WTC11 (cell line): ENCODE measurements around the gene METTL23. TPM values are rescaled to one million over a fixed set of nuclear protein-coding genes. Genes with fewer than 3 reads are reported as not detected.

Source experiments
- ATAC-seq: fragments of 200-7000 bp; cut with Tn5 transposase; 2 replicates; pipeline ENCODE4 v1.10.0; 2021; ENCODE audit warnings: mild to moderate bottlenecking, moderate library complexity
- CTCF ChIA-PET: fragments of 300-600 bp; sonication (Branson Sonifier 250); formaldehyde crosslinking; loops from one replicate; lab custom pipeline; 2021; ENCODE audit warnings: antibody characterized with exemption; lab: Charles Lee
- POLR2A ChIA-PET: fragments of 350-600 bp; sonication (Branson Sonifier 250); formaldehyde crosslinking; loops from one replicate; lab custom pipeline; 2021; ENCODE audit warnings: antibody characterized with exemption; lab: Charles Lee
- DNase-seq: peaks from one replicate; pipeline ENCODE4 v3.0.0; 2021; ENCODE audit warnings: low spot score
- H3K27ac Mint-ChIP-seq: 2 replicates; pipeline ENCODE4 v1.8.0; 2021; ENCODE audit warnings: mixed read lengths
- H3K27me3 Mint-ChIP-seq: 2 replicates; pipeline ENCODE4 v1.8.0; 2021; ENCODE audit warnings: low read depth, mild to moderate bottlenecking, moderate library complexity, mixed read lengths
- H3K36me3 Mint-ChIP-seq: 2 replicates; pipeline ENCODE4 v1.8.0; 2021; ENCODE audit warnings: mixed read lengths
- H3K4me1 Mint-ChIP-seq: 2 replicates; pipeline ENCODE4 v1.8.0; 2022; ENCODE audit warnings: mixed read lengths
- H3K4me3 Mint-ChIP-seq: 2 replicates; pipeline ENCODE4 v1.8.0; 2021; ENCODE audit warnings: mild to moderate bottlenecking, moderate library complexity, mixed read lengths
- H3K9me3 Mint-ChIP-seq: 2 replicates; pipeline ENCODE4 v1.8.0; 2021; ENCODE audit warnings: mixed read lengths
- AR ChIP-seq: fragments of 250-450 bp; sonication (Bioruptor Pico); IDR thresholded peaks from 2 replicates; pipeline ENCODE4 v1.9.0; 2021; ENCODE audit warnings: mild to moderate bottlenecking
- CDX4 ChIP-seq: fragments of 250-450 bp; sonication (Bioruptor Pico); IDR thresholded peaks from 2 replicates; pipeline ENCODE4 v1.9.0; 2021; ENCODE audit warnings: moderate library complexity, mild to moderate bottlenecking, inconsistent platforms, borderline replicate concordance
- CREM ChIP-seq: sonication (generic); formaldehyde crosslinking; IDR thresholded peaks from 2 replicates; pipeline ENCODE4 v1.8.1; 2022; ENCODE audit warnings: mild to moderate bottlenecking, missing genetic modification reagents, moderate library complexity
- ESRRA ChIP-seq: sonication (generic); formaldehyde crosslinking; IDR thresholded peaks from 2 replicates; pipeline ENCODE4 v1.8.1; 2022; ENCODE audit warnings: mild to moderate bottlenecking, missing genetic modification reagents, borderline replicate concordance
- ETV6 ChIP-seq: sonication (generic); formaldehyde crosslinking; IDR thresholded peaks from 2 replicates; pipeline ENCODE4 v1.8.1; 2022; ENCODE audit warnings: mild to moderate bottlenecking, missing genetic modification reagents
- GABPB1 ChIP-seq: sonication (generic); formaldehyde crosslinking; IDR thresholded peaks from 2 replicates; pipeline ENCODE4 v1.8.1; 2023; ENCODE audit warnings: mild to moderate bottlenecking, missing genetic modification reagents
- GTF2I ChIP-seq: fragments of 250-450 bp; sonication (Bioruptor Pico); conservative IDR thresholded peaks from 2 replicates; pipeline ENCODE4 v1.4.0; 2021; ENCODE audit warnings: mild to moderate bottlenecking
- RORB ChIP-seq: fragments of 250-450 bp; sonication (Bioruptor Pico); IDR thresholded peaks from 2 replicates; pipeline ENCODE4 v1.9.0; 2021; ENCODE audit warnings: mild to moderate bottlenecking
- STAT6 ChIP-seq: sonication (generic); formaldehyde crosslinking; conservative IDR thresholded peaks from 2 replicates; pipeline ENCODE4 v1.8.1; 2023; ENCODE audit warnings: mild to moderate bottlenecking, low read depth, missing genetic modification reagents, moderate library complexity
- TCF7 ChIP-seq: sonication (generic); formaldehyde crosslinking; IDR thresholded peaks from 2 replicates; pipeline ENCODE4 v1.8.0; 2022; ENCODE audit warnings: mild to moderate bottlenecking, low read depth, missing genetic modification reagents, moderate library complexity
- TEAD4 ChIP-seq: sonication (generic); formaldehyde crosslinking; IDR thresholded peaks from 2 replicates; pipeline ENCODE4 v1.8.0; 2022; ENCODE audit warnings: mild to moderate bottlenecking, missing genetic modification reagents
- USF2 ChIP-seq: sonication (generic); formaldehyde crosslinking; IDR thresholded peaks from 2 replicates; pipeline ENCODE4 v1.8.1; 2023; ENCODE audit warnings: mild to moderate bottlenecking, missing genetic modification reagents, moderate library complexity
- ZNF219 ChIP-seq: sonication (generic); formaldehyde crosslinking; IDR thresholded peaks from 2 replicates; pipeline ENCODE4 v1.8.0; 2023; ENCODE audit warnings: missing genetic modification reagents, mild to moderate bottlenecking, borderline replicate concordance
- ZNF281 ChIP-seq: sonication (generic); formaldehyde crosslinking; IDR thresholded peaks from 2 replicates; pipeline ENCODE4 v1.8.0; 2023; ENCODE audit warnings: mild to moderate bottlenecking, missing genetic modification reagents
- ZNF512 ChIP-seq: sonication (generic); formaldehyde crosslinking; IDR thresholded peaks from 2 replicates; pipeline ENCODE4 v1.8.1; 2022; ENCODE audit warnings: missing genetic modification reagents, borderline replicate concordance
- ZNF532 ChIP-seq: fragments of 250-450 bp; sonication (Bioruptor Pico); IDR thresholded peaks from 2 replicates; pipeline ENCODE4 v1.9.0; 2021; ENCODE audit warnings: mild to moderate bottlenecking, borderline replicate concordance
- total RNA-seq: library from RNA; stranded (reverse); gene quantifications from 3 replicates; pipeline ENCODE4 v1.2.3, GENCODE V29; 2021

Gene METTL23
- total RNA-seq, 1 experiment from 2014 or later = 48.5 TPM

GRCh38 chr17:76686538-76687297 lies 39.9 kb upstream of the METTL23 start:
- ATAC-seq (no peak), DNase-seq (no peak)
- TF ChIP-seq CREM (CRISPR knock-in tag) (no peak), GTF2I (CRISPR knock-in tag) (no peak), USF2 (CRISPR knock-in tag) (no peak), GABPB1 (CRISPR knock-in tag) (no peak), ZNF532 (CRISPR knock-in tag) (no peak), AR (no peak), ZNF512 (no peak), ETV6 (CRISPR knock-in tag) (no peak), TCF7 (no peak), CDX4 (CRISPR knock-in tag) (no peak), ESRRA (CRISPR knock-in tag) (no peak), ZNF281 (CRISPR knock-in tag) (no peak), STAT6 (no peak), RORB (CRISPR knock-in tag) (no peak), ZNF219 (no peak), TEAD4 (CRISPR knock-in tag) (no peak)
- ChIA-PET CTCF (interaction anchor here (0.6 to 1.1 kb wide), 4 partner anchors 21 to 97 kb away, joined by 3 to 8 read pairs (median 3); no protein-coding TSS in a partner anchor), POLR2A (no interaction called here)
- Mint-ChIP-seq H3K4me3 (no peak overlapping the region), H3K9me3 (no peaks in the 10 kb centered on the region), H3K27me3 (no peaks in the 10 kb centered on the region), H3K36me3 (no peaks in the 10 kb centered on the region), H3K27ac (no peak overlapping the region), H3K4me1 (peaks cover 16% of the 10 kb centered on the region)
